Heart right ventricle (tissue), 16 donors: ENCODE measurements around the gene S100A13. TPM values are rescaled to one million over a fixed set of nuclear protein-coding genes. Genes with fewer than 3 reads are reported as not detected.

ENCODE experiments used
- ATAC-seq, 8 donors: fragments of 200-7000 bp; cut with Tn5 transposase; one replicate each; pipeline ENCODE4 v1.9.1; 2020; ENCODE audit warnings: mild to moderate bottlenecking in 8 of 8, moderate library complexity in 8 of 8, moderate number of reproducible peaks in 1 of 8
- DNase-seq, 2 donors: peaks; one replicate each; pipeline ENCODE4 v3.0.0-alpha.2; 2020
- H3K27ac ChIP-seq, 10 donors: fragments of 200-600 bp; sonication (generic) in 2 of 10; one replicate each; pipeline versions ENCODE4 v1.5.0 to v1.8.0; 2020 to 2022; ENCODE audit warnings: mild to moderate bottlenecking in 3 of 10
- H3K27me3 ChIP-seq, 7 donors: fragments of 200-600 bp; one replicate each; pipeline ENCODE4 v1.8.0; 2021 to 2022; ENCODE audit warnings: mild to moderate bottlenecking in 2 of 7
- H3K36me3 ChIP-seq, 9 donors: fragments of 200-600 bp; sonication (generic) in 1 of 9; one replicate each; pipeline versions ENCODE4 v1.5.0 to v1.8.0; 2020 to 2022; ENCODE audit warnings: mild to moderate bottlenecking in 2 of 9
- H3K4me1 ChIP-seq, 9 donors: fragments of 200-600 bp; sonication (generic) in 1 of 9; one replicate each; pipeline versions ENCODE4 v1.5.0 to v1.8.0; 2020 to 2022; ENCODE audit warnings: mild to moderate bottlenecking in 4 of 9
- H3K4me3 ChIP-seq, 10 donors: fragments of 200-600 bp; sonication (generic) in 2 of 10; one replicate each; pipeline versions ENCODE4 v1.5.0 to v1.8.0; 2020 to 2022; ENCODE audit warnings: mild to moderate bottlenecking in 7 of 10, moderate library complexity in 2 of 10
- H3K9me3 ChIP-seq, 11 donors: fragments of 200-600 bp in 10 of 11; sonication (generic) in 2 of 11; one replicate each; pipeline versions ENCODE4 v1.5.0 to v1.8.0; 2013 to 2022; ENCODE audit warnings: mild to moderate bottlenecking in 2 of 11, control low read depth in 1 of 11, moderate library complexity in 1 of 11
- WGBS, 2 donors: extraction: QIAGEN DNeasy Blood & Tissue Kit; methylation state at CpG; one replicate each; pipeline ENCODE4 v1.1.7; 2013; ENCODE audit warnings: inconsistent platforms in 1 of 2; 5-methylcytosine and 5-hydroxymethylcytosine counted together
- intact Hi-C, 10 donors: fragments of 100-400 bp; cut with DNase I; formaldehyde crosslinking; loops; one replicate each; pipeline versions ENCODE4 v1.11.1 to v1.14.2; 2022
- polyA plus RNA-seq, 2 donors: library from polyadenylated mRNA; stranded (reverse); fragments of 200-250 nt; gene quantifications; one replicate each; pipeline ENCODE4 v1.2.3, GENCODE V29; 2013
- total RNA-seq, 10 donors: library from RNA; stranded (reverse); fragmentation: NEBNext Ultra II Directional in 3 of 10; extraction: Animal tissue kit (Norgen Biotek cat#: 25700) in 3 of 10; gene quantifications; one replicate each; pipeline versions ENCODE4 v1.2.1 to v1.2.4, GENCODE V29; 2021 to 2023
- TF ChIP-seq, protein P1 (sequence below), 9 donors: fragments of 200-600 bp; sonication (generic) in 2 of 9; IDR thresholded peaks; one replicate each; pipeline versions ENCODE4 v1.5.0 to v1.8.0; 2021 to 2022; ENCODE audit warnings: antibody characterized with exemption in 9 of 9, mild to moderate bottlenecking in 5 of 9, moderate library complexity in 1 of 9
- donor health status: Arrhythmogenic right ventricular cardiomyopathy.
- donor health status: ischemic (EF 13 %, LVEDD 7.1; RV severe dilation, severe dysfunction).
- donor health status: healthy with polysubstance abuse.
- donor health status: DM: no; HTN: yes; CAD: no.
- donor health status: DM: no; HTN: no; CAD: no.
- donor health status: ischemic (EF 25% LVEDD 6.9; RV normal size, moderate dysfunction).
- donor health status: ischemic (EF 25% LVEDD 5.7; RV mildly dilated, moderate dysfunction).
- donor health status: healthy.
- donor health status: DM: yes; HTN: yes; CAD: no.
- donor health status: Ischemic cardiomyopathy.
- donor health status: ischemic (EF 35%, LVEDD 5.7; RV mildly dilated, moderate dysfunction).
- donor health status: nonischemic (EF 11% LVEDD 7.7; RV severe dilation, severe dysfunction).
- donor health status: DM: yes; HTN: yes; CAD: no.
- donor health status: PGD.
- donor health status: ischemic (EF 29% LVEDD 5.4; RV normal size, mild dysfunction).
- donor health status: nonischemic (EF 23%, LVEDD 6.1; RV moderate dilation, normal function).

Gene S100A13
- total and polyA plus RNA-seq, 12 donors, result 101 to 335 (median 134) TPM

DNA sequence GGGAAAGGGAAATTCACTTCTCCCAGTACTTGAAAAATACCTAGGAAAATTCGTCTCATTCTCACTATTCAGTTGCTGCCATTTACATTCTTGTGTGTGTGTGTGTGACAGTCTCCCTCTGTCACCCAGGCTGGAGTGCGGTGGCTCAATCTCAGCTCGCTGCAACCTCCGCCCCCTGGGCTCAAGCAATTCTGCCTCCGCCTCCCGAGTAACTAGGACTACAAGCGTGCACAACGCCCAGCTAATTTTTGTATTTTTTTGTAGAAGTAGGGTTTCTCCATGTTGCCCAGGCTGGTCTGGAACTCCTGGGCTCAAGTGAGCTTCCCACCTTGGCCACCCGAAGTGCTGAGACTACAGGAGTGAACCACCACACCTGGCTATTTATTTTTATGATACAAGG is 32.4 kb upstream of the S100A13 start:
- TF ChIP-seq, protein P1, sequence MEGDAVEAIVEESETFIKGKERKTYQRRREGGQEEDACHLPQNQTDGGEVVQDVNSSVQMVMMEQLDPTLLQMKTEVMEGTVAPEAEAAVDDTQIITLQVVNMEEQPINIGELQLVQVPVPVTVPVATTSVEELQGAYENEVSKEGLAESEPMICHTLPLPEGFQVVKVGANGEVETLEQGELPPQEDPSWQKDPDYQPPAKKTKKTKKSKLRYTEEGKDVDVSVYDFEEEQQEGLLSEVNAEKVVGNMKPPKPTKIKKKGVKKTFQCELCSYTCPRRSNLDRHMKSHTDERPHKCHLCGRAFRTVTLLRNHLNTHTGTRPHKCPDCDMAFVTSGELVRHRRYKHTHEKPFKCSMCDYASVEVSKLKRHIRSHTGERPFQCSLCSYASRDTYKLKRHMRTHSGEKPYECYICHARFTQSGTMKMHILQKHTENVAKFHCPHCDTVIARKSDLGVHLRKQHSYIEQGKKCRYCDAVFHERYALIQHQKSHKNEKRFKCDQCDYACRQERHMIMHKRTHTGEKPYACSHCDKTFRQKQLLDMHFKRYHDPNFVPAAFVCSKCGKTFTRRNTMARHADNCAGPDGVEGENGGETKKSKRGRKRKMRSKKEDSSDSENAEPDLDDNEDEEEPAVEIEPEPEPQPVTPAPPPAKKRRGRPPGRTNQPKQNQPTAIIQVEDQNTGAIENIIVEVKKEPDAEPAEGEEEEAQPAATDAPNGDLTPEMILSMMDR (IDR thresholded peaks at IDR 0.05), result no peak
- H3K4me3 ChIP-seq, result peak overlapping the region; percentile 63 to 94 (median 80)
- no peaks in the 10 kb centered on the region for H3K9me3 ChIP-seq
- ATAC-seq (no peak), DNase-seq (no peak)
- peak overlapping the region in 5 of 10 donors; percentile 95 to 99 (median 97) for H3K27ac ChIP-seq
- H3K4me1 ChIP-seq, result peaks cover 0 to 20% (median 11%) of the 10 kb centered on the region in 9 donors
- WGBS, 2 donors, result 76 to 78% methylated on average over 9 of the region's 9 CpGs
- H3K27me3 ChIP-seq, result no peaks in the 10 kb centered on the region
- H3K36me3 ChIP-seq, result peaks cover 0 to 50% (median 47%) of the 10 kb centered on the region in 9 donors
- intact Hi-C loops, result loop anchor here in 3 of 10 donors (10.0 kb wide), 1 partner anchor 85 kb away; no protein-coding TSS in a partner anchor

DNA sequence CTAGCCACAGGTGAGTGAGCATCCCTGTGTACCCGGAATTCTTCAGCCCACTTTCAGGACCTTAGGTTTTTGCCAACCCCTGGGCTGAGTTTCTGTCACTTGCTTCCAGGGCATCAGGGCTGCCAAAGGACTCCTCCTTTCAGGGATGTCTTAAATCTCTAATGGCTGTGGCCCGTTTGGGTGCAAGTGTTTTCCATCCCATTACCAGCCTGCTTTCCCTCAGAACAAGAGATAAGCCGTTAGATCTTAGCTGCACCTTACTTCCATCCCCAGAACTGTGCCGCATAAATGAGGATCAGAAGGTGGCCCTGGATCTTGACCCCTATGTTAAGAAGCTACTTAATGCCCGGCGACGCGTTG is 31.9 kb upstream of the S100A13 start:
- Histone ChIP-seq H3K9me3 (no peaks in the 10 kb centered on the region), H3K36me3 (peaks cover 0 to 45% (median 42%) of the 10 kb centered on the region in 9 donors), H3K4me1 (peaks cover 0 to 20% (median 11%) of the 10 kb centered on the region in 9 donors), H3K27me3 (no peaks in the 10 kb centered on the region), H3K4me3 (peak overlapping the region; percentile 63 to 94 (median 80)), H3K27ac (peak overlapping the region; percentile 73 to 99 (median 95))
- WGBS, 2 donors, result 28 to 35% methylated on average over 8 of the region's 8 CpGs
- intact Hi-C loops, result loop anchor here in 1 of 10 donors (10.0 kb wide), 1 partner anchor 84 kb away; no protein-coding TSS in a partner anchor
- ATAC-seq (peak in 1 of 8 donors; percentile 2), DNase-seq (no peak)
- TF ChIP-seq, protein P1 (IDR thresholded peaks at IDR 0.05), result no peak

DNA sequence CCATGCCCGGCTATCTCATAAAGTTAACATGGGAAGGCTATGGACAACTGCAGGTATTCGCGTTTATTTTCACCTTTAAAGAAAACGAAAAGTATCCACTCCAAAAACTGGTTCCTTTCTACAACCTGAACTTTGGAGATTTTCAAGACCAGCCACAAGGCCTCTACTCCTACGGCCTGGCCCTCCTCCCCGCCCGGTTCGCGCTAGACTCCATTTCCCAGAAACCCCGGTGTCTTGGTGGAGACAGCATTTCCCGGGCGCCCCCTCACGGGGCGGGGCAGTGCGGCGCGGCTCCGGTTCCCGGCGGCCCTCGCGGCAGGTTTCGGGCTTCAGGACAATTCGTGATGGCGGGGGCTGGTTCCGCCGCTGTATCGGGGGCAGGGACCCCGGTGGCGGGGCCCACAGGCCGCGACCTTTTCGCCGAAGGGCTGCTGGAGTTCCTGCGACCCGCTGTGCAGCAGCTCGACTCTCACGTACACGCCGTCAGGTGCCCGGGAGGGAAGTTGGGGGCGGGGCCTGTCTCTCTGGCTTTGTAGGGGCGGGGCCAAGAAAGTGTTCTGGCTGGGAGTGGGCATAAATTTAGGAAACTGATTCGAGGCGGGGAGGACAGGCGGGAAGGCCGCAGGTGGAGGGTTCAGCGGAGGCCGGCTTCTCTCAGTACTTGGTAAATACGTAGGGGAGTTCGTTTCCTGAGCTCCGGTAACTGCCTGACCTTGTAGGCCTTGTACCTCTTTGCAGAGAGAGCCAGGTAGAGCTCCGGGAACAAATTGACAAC is 31.3 kb upstream of the S100A13 start, which contains the start of gene SNAPIN:
Gene SNAPIN, plus strand, starts transcription at position 304 of the 775 bp plus-strand sequence. Its CDS starts 41 bp downstream, at position 345.
- H3K4me1 ChIP-seq, result peaks cover 0 to 20% (median 11%) of the 10 kb centered on the region in 9 donors
- H3K27ac ChIP-seq, result peak within 1 kb of the TSS; percentile 73 to 99 (median 95)
- H3K27me3 ChIP-seq, result no peaks in the 10 kb centered on the region
- 2 to 3% methylated on average over 53 of the region's 53 CpGs for WGBS, 2 donors
- ATAC-seq, result peak; percentile 96 to 98 (median 98)
- H3K4me3 ChIP-seq, result peak within 1 kb of the TSS; percentile 63 to 94 (median 80)
- H3K9me3 ChIP-seq, result no peaks in the 10 kb centered on the region
- DNase-seq, result peak; percentile 93 to 95
- intact Hi-C loops, result loop anchor here in 1 of 10 donors (10.0 kb wide), 1 partner anchor 84 kb away; no protein-coding TSS in a partner anchor
- peaks cover 0 to 39% (median 36%) of the 10 kb centered on the region in 9 donors for H3K36me3 ChIP-seq
- TF ChIP-seq, protein P1 (IDR thresholded peaks at IDR 0.05), result peak in 7 of 9 donors; percentile 5 to 51 (median 20)

DNA sequence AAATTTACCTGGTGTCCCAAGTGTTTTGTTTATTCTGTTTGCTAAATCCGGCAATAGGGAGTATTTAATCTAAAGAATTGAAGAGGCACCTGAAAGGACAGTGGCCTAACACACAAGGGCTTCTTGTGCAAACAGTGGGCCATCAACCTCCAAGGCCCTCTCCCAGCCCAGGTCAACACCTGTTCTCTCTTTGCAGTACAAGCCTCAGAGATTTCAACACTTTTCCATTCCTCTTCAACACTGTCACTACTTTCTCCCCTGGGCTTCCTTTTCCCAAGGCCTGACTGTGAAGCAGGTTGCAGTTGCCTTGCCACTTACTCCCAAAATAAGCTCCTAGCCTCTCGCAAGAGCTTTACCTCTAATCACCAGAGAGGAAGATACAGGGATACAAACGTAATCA is 28.0 kb upstream of the S100A13 start:
- TF ChIP-seq, protein P1 (IDR thresholded peaks at IDR 0.05), result no peak
- Histone ChIP-seq H3K27me3 (no peaks in the 10 kb centered on the region), H3K27ac (no peak overlapping the region), H3K4me3 (no peak overlapping the region), H3K4me1 (peaks cover 3 to 31% (median 20%) of the 10 kb centered on the region in 9 donors), H3K36me3 (peaks cover 0 to 7% (median 6%) of the 10 kb centered on the region in 9 donors), H3K9me3 (no peaks in the 10 kb centered on the region)
- DNase-seq, result no peak
- no peak for ATAC-seq
- WGBS, 2 donors, result 85 to 89% methylated on average over 3 of the region's 3 CpGs
- intact Hi-C loops, result loop anchor here in 1 of 10 donors (10.0 kb wide), 1 partner anchor 81 kb away; no protein-coding TSS in a partner anchor
